NCI-H2196 (cell line): ENCODE results near the gene EDIL3.

Experiments
- DNase-seq: peaks from one replicate; lab custom pipeline; 2025; ENCODE audit not compliant: unreplicated experiment; lab: John Stamatoyannopoulos, UW

The EDIL3 gene

DNA sequence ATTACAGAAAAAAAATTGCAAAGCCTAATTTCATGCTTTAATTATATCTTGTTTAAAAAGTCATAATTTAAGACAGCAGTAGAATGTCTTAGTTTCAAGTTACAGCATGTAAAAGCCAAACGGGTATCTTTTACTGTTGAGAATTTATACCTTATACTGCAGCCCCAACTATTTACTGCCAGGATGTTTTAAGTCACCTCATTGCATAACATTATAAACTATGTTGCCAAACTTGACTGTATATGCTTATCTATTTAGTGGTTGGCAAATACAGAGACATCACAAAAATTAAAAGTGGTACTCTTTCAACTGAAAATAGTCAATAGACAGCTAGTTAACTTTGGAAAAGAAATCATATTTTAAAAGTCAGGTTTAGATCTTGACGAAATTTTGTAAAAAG is 119.5 kb downstream of the EDIL3 start:
- no peak for DNase-seq

- DNase-seq: no peak
Measured at GRCh38 chr5:84260939-84261338, 123.7 kb downstream of the EDIL3 start.

GRCh38 chr5:84260140-84260539 is 124.5 kb downstream of the EDIL3 start:
- DNase-seq: no peak

- no peak for DNase-seq
Measured at GRCh38 chr5:84259283-84260045, 125.2 kb downstream of the EDIL3 start.

DNA sequence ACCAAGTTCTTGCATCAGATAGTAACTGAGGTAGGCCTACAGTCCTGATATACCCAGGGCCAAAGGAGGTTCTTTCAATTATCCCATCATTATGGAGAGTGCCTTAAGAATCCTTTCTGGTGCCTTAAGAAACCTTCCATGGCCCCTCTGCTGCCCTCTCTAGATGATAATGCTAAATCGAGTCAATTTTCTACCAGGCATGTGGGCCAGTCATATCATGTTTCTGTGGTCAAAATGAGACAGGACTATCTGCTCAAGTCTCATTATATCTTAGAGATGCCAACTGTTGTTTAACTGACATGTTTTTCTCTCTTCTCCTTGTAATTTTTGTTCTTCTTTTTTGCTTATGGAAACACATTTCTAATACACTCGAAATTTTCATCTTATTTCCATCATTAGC is 127.6 kb downstream of the EDIL3 start:
- no peak for DNase-seq

GRCh38 chr5:84255315-84255714 is 129.4 kb downstream of the EDIL3 start:
- no peak for DNase-seq

DNA sequence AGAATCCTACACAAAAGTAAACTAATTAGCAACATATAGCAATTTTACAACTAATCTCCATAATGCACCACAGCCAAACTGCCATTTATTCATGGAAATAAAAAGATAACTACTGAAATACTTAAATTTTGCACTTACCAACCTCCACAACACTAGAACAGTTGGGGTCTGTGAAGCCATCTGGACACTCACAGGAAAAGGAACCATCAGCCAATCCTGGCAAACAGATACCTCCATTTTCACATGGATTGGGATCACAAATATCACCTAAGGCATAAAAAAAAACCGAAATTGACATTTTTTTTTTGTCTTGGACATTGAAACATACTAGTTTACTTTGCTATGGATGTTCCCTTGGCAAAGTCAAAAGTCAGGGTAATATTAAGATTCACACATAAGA is 130.7 kb downstream of the EDIL3 start:
- no peak for DNase-seq

GRCh38 chr5:84251503-84251902 is 133.2 kb downstream of the EDIL3 start:
- DNase-seq: no peak

GRCh38 chr5:84249918-84250630 is 134.6 kb downstream of the EDIL3 start:
- no peak for DNase-seq

DNA sequence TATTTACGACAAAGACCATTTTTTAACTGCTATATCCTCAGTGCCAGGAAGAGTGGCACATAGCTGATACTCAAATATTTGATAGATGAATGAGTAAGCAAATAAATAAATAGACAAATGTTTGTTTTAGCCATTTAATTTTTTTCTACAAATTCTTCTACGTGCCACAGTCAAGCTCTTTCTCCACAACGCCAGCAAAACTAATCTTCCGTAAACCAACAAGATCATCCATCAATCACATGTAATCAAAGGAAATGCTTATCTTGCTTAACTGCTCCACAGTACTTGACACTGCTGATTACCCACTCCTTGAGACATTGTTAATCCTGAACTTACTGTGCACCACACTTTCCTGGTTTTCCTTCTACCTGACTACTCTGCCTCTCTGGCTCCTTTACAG is 136.7 kb downstream of the EDIL3 start:
- no peak for DNase-seq

- no peak for DNase-seq
Measured at GRCh38 chr5:84242286-84242685, 142.4 kb downstream of the EDIL3 start.

GRCh38 chr5:84239494-84239893 is 145.2 kb downstream of the EDIL3 start:
- no peak for DNase-seq

- DNase-seq: no peak
Measured at GRCh38 chr5:84237126-84237525, 147.6 kb downstream of the EDIL3 start.

GRCh38 chr5:84231433-84231832 is 153.2 kb downstream of the EDIL3 start:
- DNase-seq: no peak

GRCh38 chr5:84229045-84229444 is 155.6 kb downstream of the EDIL3 start:
- DNase-seq: no peak

DNA sequence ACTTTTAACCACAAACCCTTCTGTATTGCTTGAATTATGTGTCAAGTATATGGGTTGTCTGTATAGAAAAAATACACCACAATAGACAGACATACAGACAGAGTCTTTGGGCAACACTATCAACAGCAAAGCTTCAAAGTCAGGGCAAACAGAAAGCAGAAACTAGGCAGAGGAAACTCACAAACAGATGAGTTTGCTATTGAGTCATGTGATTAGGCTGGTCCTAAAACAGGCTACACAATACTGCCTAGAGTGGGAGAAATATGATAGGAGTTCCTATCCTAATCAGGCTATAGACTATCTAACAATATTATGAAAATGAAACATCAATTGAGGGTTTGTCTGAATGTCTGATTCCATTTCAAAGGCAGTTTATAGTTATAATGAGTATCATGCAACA is 156.4 kb downstream of the EDIL3 start:
- DNase-seq: no peak

- DNase-seq: no peak
Measured at GRCh38 chr5:84227236-84227635, 157.4 kb downstream of the EDIL3 start.

- no peak for DNase-seq
Measured at GRCh38 chr5:84218546-84218945, 166.1 kb downstream of the EDIL3 start.

DNA sequence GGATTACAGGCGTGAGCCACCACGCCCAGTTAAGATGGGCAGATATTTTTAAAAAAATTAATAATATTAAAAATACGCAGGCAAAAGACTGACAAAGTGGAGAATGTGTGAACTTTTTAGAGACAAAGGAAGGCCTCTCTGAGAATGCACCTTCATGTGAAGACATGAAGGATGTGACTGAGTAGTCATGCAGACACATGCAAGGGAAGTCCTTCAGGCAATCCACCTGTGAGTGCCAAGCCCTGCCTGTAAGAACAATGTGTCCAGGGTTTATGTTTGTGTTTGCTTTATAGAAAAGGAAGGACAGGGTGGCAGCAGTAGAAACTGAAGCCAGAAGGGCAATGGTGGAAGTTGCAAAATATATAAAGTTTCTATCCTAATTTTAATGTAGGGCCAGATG is 169.2 kb downstream of the EDIL3 start:
- DNase-seq: no peak

DNA sequence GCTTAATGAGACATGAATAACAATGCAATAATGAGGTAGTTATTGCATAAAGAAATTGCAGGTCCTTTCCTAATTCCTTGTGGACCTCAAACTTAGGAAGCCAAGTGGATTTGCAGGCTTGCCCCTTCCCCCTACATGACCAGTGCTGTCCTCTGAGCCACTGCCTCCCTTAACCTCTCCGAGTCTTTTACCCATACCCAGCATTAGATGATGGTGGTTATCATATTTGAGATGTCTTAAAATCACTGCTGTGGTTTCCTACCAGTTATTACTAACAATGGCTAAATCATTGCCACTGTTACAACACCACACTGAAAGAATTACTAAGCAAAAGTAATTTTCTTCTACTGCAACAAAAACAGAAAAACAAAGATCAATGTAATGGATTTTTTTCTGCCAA is 170.8 kb downstream of the EDIL3 start:
- no peak for DNase-seq

- DNase-seq: no peak
Measured at GRCh38 chr5:84213212-84213611, 171.5 kb downstream of the EDIL3 start.

DNA sequence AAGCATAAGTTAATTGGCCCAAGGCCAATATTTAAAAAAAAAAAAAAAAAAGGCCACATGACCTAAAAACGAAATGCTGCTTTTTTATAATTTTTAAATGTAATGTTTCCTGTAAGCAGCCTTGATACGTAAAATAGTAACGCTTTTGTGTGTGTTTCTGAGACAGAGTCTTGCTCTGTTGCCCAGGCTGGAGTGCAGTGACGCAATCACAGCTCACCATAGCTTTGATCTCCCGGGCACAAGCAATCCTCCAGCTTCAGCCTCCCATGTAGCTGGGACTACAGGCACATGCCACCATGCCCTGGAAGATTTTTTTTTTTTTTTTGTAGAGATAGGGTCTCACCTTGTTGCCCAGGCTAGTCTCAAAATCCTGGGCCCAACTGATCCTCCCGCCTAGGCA is 179.9 kb downstream of the EDIL3 start:
- no peak for DNase-seq

- DNase-seq: no peak
Measured at GRCh38 chr5:84202136-84202535, 182.5 kb downstream of the EDIL3 start.
